GM23248 (cell line): Measurements from ENCODE around the gene SLC10A6. TPM values are rescaled to one million over a fixed set of nuclear protein-coding genes. Genes with fewer than 3 reads are reported as not detected.

Experiments
- DNase-seq: peaks from one replicate; pipeline ENCODE4 v3.0.0-alpha.2; 2015
- H2AFZ ChIP-seq: fragments of 200-600 bp; sonication (generic); 2 replicates; pipeline ENCODE4 v1.6.1; 2016; ENCODE audit warnings: antibody characterized with exemption
- H3F3A ChIP-seq: fragments of 200-600 bp; sonication (generic); 2 replicates; pipeline ENCODE4 v1.6.1; 2016; ENCODE audit warnings: mild to moderate bottlenecking, antibody characterized with exemption, mixed run types; ENCODE audit not compliant: insufficient read depth
- H3K27ac ChIP-seq: fragments of 200-600 bp; sonication (generic); 2 replicates; pipeline ENCODE4 v1.5.1; 2016; ENCODE audit warnings: mild to moderate bottlenecking
- H3K27me3 ChIP-seq: fragments of 200-600 bp; sonication (generic); replicated peaks from 2 replicates; pipeline ENCODE4 v1.6.1; 2016; ENCODE audit warnings: mild to moderate bottlenecking; ENCODE audit not compliant: insufficient read depth
- H3K36me3 ChIP-seq: fragments of 200-600 bp; sonication (generic); 2 replicates; pipeline ENCODE4 v1.6.1; 2016; ENCODE audit warnings: low read depth, mild to moderate bottlenecking
- H3K4me1 ChIP-seq: fragments of 200-600 bp; sonication (generic); 2 replicates; pipeline ENCODE4 v1.6.1; 2016; ENCODE audit warnings: mild to moderate bottlenecking; ENCODE audit not compliant: insufficient read depth
- H3K4me2 ChIP-seq: fragments of 200-600 bp; sonication (generic); one replicate; pipeline ENCODE4 v1.6.1; 2016; ENCODE audit warnings: mild to moderate bottlenecking; ENCODE audit not compliant: unreplicated experiment
- H3K4me3 ChIP-seq: fragments of 200-600 bp; sonication (generic); 2 replicates; pipeline ENCODE4 v1.5.1; 2016; ENCODE audit warnings: mild to moderate bottlenecking
- H3K79me2 ChIP-seq: fragments of 200-600 bp; sonication (generic); 2 replicates; pipeline ENCODE4 v1.6.1; 2016; ENCODE audit warnings: mild to moderate bottlenecking; ENCODE audit not compliant: insufficient read depth
- H3K9ac ChIP-seq: fragments of 200-600 bp; sonication (generic); 2 replicates; pipeline ENCODE4 v1.6.1; 2016; ENCODE audit warnings: mild to moderate bottlenecking
- H3K9me2 ChIP-seq: fragments of 200-600 bp; sonication (generic); 2 replicates; pipeline ENCODE4 v1.6.1; 2016; ENCODE audit warnings: mixed run types, mild to moderate bottlenecking, moderate library complexity; ENCODE audit not compliant: insufficient read depth
- H3K9me3 ChIP-seq: fragments of 200-600 bp; sonication (generic); one replicate; pipeline ENCODE4 v1.6.1; 2017; ENCODE audit warnings: low read depth
- H4K20me1 ChIP-seq: fragments of 200-600 bp; sonication (generic); 2 replicates; pipeline ENCODE4 v1.6.0; 2016; ENCODE audit not compliant: insufficient read depth
- EZH2 ChIP-seq: fragments of 200-600 bp; sonication (generic); IDR thresholded peaks from 2 replicates; pipeline ENCODE4 v1.6.1; 2018; ENCODE audit warnings: antibody characterized with exemption, mild to moderate bottlenecking; ENCODE audit not compliant: insufficient read depth, poor library complexity, severe bottlenecking
- EZH2phosphoT487 ChIP-seq: fragments of 200-600 bp; sonication (generic); IDR thresholded peaks from 2 replicates; pipeline ENCODE4 v1.6.1; 2018; ENCODE audit warnings: antibody characterized with exemption, moderate library complexity, mild to moderate bottlenecking, low read depth; ENCODE audit not compliant: insufficient read depth
- WGBS, 2 experiments: methylation state at CpG; one replicate each; pipeline ENCODE4 v1.1.6; 2015 to 2017; ENCODE audit warnings: low lambda C conversion rate in 2 of 2, low coverage in 1 of 2; ENCODE audit errors: missing lambda C conversion rate in 2 of 2; 5-methylcytosine and 5-hydroxymethylcytosine counted together
- in situ Hi-C: fragments of 300-500 bp; cut with MboI; formaldehyde crosslinking; loops from 2 replicates; pipeline ENCODE4 v1.15.0; 2020
- polyA plus RNA-seq: library from polyadenylated mRNA; unstranded; fragments of >200 nt; fragmentation: Nextera tagmentation; extraction: Ambion mirVana; gene quantifications from 2 replicates; pipeline ENCODE4 v1.2.1, GENCODE V29; 2016
- total RNA-seq: library from RNA; depleted of rRNA; stranded (reverse); fragments of >200 nt; shearing (Covaris generic); gene quantifications from 2 replicates; pipeline ENCODE4 v1.2.3, GENCODE V29; 2014

Gene SLC10A6
- total and polyA plus RNA-seq, 2 experiments from 2014 or later = not detected

DNA sequence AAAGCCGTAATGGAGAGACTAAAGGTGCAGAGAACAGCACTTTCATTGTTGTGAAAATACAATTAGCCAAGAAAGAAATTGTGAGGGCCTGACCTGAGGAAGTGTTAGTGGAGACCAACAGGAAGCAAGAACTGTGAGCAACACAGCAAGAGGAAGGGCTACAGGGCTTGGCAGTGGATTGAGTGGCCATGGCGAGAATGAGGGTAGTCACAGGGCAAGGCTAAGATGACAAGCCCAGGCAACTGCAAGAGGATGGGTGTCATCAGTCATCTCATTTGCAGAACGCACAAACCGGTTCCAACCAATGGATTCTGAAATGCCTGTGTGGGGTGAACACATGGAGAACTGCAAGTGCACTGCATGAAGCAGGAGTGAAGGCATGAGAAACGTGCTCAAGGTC, 3.6 kb downstream of the SLC10A6 start:
- Histone ChIP-seq H3K36me3 (no peaks in the 10 kb centered on the region), H4K20me1 (no peaks in the 10 kb centered on the region), H2AFZ (no peak overlapping the region), H3K9ac (no peak overlapping the region), H3K27ac (no peak overlapping the region), H3K9me2 (no peaks in the 10 kb centered on the region), H3K4me2 (no peak overlapping the region), H3K4me1 (peaks cover 35% of the 10 kb centered on the region), H3K27me3 (no peaks in the 10 kb centered on the region), H3K79me2 (no peaks in the 10 kb centered on the region), H3K4me3 (no peak overlapping the region), H3K9me3 (no peaks in the 10 kb centered on the region), H3F3A (0 out of 2 replicates have a peak, but pooled peaks cover 17% of the 10 kb centered on the region)
- DNase-seq = no peak
- in situ Hi-C loops = no loop called here
- TF ChIP-seq EZH2 (no peak), EZH2phosphoT487 (no peak)
- 91 to 96% methylated on average over 5 of the region's 5 CpGs for WGBS, 2 experiments

DNA sequence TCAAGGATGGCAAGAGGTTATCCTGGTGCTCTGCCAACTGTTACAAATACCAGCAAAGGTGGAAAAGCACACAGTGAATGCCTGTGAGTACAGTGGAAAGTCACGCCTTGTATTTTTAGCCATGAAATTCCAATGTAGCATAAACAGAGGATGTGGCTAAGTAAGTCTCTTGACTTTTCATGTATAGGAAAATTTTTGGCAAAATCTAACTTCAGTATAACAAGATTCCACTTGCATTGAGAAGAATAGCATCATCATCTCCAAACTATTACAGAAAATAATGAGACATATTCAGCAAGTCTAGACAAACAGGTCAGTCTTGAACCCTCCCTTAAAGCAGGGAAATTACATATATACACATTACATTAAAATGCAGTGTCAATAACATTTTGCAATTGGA, 7.9 kb downstream of the SLC10A6 start:
- Histone ChIP-seq H3K27ac (no peak overlapping the region), H3K4me3 (no peak overlapping the region), H4K20me1 (no peaks in the 10 kb centered on the region), H2AFZ (no peak overlapping the region), H3K36me3 (no peaks in the 10 kb centered on the region), H3F3A (0 out of 2 replicates have a peak, but pooled peaks cover 8% of the 10 kb centered on the region), H3K9ac (no peak overlapping the region), H3K4me2 (no peak overlapping the region), H3K27me3 (no peaks in the 10 kb centered on the region), H3K79me2 (no peaks in the 10 kb centered on the region), H3K9me2 (no peaks in the 10 kb centered on the region), H3K4me1 (peaks cover 11% of the 10 kb centered on the region), H3K9me3 (no peaks in the 10 kb centered on the region)
- no peak for TF ChIP-seq EZH2
- TF ChIP-seq EZH2phosphoT487 = no peak
- in situ Hi-C loops = no loop called here
- 95 to 100% methylated on average over 1 of the region's 1 CpG for WGBS, 2 experiments
- no peak for DNase-seq

DNA sequence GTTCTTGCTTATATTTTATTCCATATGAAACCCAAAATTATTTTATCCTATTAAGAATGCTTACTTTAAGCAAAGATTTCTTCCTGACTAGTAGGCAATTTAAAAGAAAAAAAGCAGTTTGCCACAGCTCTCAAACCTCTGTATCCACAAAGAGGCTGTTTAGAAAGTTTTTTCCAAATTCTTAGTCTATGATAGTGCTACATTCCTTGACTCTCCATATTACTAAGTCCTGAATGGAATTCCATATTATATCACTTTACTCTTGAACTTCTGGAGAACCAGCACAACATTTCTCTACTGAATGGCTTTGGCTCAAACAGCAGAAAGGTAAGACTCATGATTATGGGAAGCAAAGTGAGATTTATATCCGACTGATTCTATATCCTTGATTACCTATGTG, 8.3 kb downstream of the SLC10A6 start:
- in situ Hi-C loops = no loop called here
- no peak overlapping the region for H3K27ac ChIP-seq
- 84 to 91% methylated on average over 1 of the region's 1 CpG for WGBS, 2 experiments

DNA sequence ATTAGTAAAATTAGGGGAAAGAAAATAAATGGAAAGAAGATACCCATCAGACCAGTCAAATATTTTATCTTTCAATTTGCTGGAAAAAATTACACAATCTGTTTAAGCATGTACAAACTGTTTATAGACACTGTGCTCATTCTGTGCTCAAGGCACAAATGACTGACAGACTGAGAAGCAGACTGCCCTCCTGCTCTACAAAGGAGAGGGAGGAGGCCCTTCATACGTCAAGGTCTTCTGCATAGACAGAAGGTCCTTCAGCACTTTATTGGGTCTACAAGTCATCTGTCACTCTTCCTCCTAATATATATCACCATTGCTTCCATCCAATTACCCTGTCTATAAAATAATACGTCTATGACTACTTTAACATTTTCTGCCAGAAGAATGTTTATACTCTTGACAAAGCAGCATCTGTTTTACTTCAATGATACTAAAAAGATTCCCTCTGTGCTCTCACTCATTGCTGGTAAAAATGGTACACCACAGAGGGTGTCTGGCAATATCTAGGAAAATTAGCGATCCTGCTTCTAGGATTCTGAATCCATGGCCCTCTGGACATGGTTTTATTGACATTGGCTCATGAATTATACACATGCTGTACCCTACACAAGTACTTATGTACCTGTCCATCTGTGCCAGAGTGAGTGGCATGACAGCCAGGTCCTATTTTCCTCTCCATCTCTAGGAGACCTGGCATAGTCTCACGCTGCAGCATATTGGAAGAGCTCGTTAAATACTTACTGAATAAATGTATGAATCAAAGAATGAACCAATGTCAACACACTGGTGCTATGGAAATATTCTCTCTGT, 11.3 kb downstream of the SLC10A6 start:
- no peak overlapping the region for H3K9ac ChIP-seq
- H3K27ac ChIP-seq = no peak overlapping the region
- no peaks in the 10 kb centered on the region for H3K36me3 ChIP-seq
- 75% methylated on average over 5 of the region's 5 CpGs for WGBS, 2 experiments
- H3K4me1 ChIP-seq = peaks cover 11% of the 10 kb centered on the region
- H3F3A ChIP-seq = 0 out of 2 replicates have a peak, but pooled peaks cover 8% of the 10 kb centered on the region
- H3K79me2 ChIP-seq = no peaks in the 10 kb centered on the region
- no peak overlapping the region for H3K4me3 ChIP-seq
- H3K9me2 ChIP-seq = no peaks in the 10 kb centered on the region
- H3K4me2 ChIP-seq = no peak overlapping the region
- no peaks in the 10 kb centered on the region for H4K20me1 ChIP-seq
- no peak overlapping the region for H2AFZ ChIP-seq
- in situ Hi-C loops = no loop called here
- DNase-seq = no peak
- no peaks in the 10 kb centered on the region for H3K9me3 ChIP-seq
- no peak for TF ChIP-seq EZH2phosphoT487
- no peak for TF ChIP-seq EZH2
- H3K27me3 ChIP-seq = no peaks in the 10 kb centered on the region

More for the DNA sequence above, 8.3 kb downstream of the SLC10A6 start:
- H3K9ac ChIP-seq = no peak overlapping the region
- no peaks in the 10 kb centered on the region for H3K9me2 ChIP-seq
- H3K36me3 ChIP-seq = no peaks in the 10 kb centered on the region
- H3K9me3 ChIP-seq = no peaks in the 10 kb centered on the region
- H3K4me3 ChIP-seq = no peak overlapping the region
- H3K4me2 ChIP-seq = no peak overlapping the region
- 0 out of 2 replicates have a peak, but pooled peaks cover 8% of the 10 kb centered on the region for H3F3A ChIP-seq
- H3K27me3 ChIP-seq = no peaks in the 10 kb centered on the region
- H3K4me1 ChIP-seq = peaks cover 11% of the 10 kb centered on the region
- no peak overlapping the region for H2AFZ ChIP-seq
- no peaks in the 10 kb centered on the region for H3K79me2 ChIP-seq
- H4K20me1 ChIP-seq = no peaks in the 10 kb centered on the region
- no peak for TF ChIP-seq EZH2phosphoT487
- no peak for TF ChIP-seq EZH2
- DNase-seq = peak; percentile 31
